Measurements from ENCODE around the gene NR2E3.
A peak's percentile ranks its signal among the peaks of the same experiment; 100 is the strongest.

The NR2E3 gene

GRCh38 chr15:71810256-71811035, at the start of gene NR2E3:
TSS of gene NR2E3 (plus strand) at chr15:71810554. CDS start at chr15:71810744, 190 bp downstream.
- no peak for DNase-seq (ENCODE audit: low read depth)
- no peak for TF ChIP-seq CTCF (IDR thresholded peaks at IDR 0.05; ENCODE audit: low read length, missing control alignments)
- H3K4me3 ChIP-seq (replicated peaks; ENCODE audit: low read depth, low read length): no peak within 1 kb of the TSS

GRCh38 chr15:71760852-71761251, 49.5 kb upstream of the NR2E3 start:
- no peak for TF ChIP-seq CTCF (IDR thresholded peaks at IDR 0.05; ENCODE audit: low read length, missing control alignments)
- no peak for DNase-seq (ENCODE audit: low read depth)
- no peak overlapping the region for H3K4me3 ChIP-seq (replicated peaks; ENCODE audit: low read depth, low read length)

- peak; percentile 85 for DNase-seq (ENCODE audit: low read depth)
- no peak overlapping the region for H3K4me3 ChIP-seq (replicated peaks; ENCODE audit: low read depth, low read length)
Observed at GRCh38 chr15:71761649-71762048, 48.7 kb upstream of the NR2E3 start.

GRCh38 chr15:71768184-71768583, 42.2 kb upstream of the NR2E3 start:
- TF ChIP-seq CTCF (IDR thresholded peaks at IDR 0.05; ENCODE audit: low read length, missing control alignments): no peak
- DNase-seq (ENCODE audit: low read depth): no peak
- H3K4me3 ChIP-seq (replicated peaks; ENCODE audit: low read depth, low read length): no peak overlapping the region

More at GRCh38 chr15:71761649-71762048, 48.7 kb upstream of the NR2E3 start:
- TF ChIP-seq CTCF (IDR thresholded peaks at IDR 0.05; ENCODE audit: low read length, missing control alignments): no peak

GRCh38 chr15:71773206-71773859, 37.0 kb upstream of the NR2E3 start:
- H3K4me3 ChIP-seq (replicated peaks; ENCODE audit: low read depth, low read length): no peak overlapping the region
- no peak for TF ChIP-seq CTCF (IDR thresholded peaks at IDR 0.05; ENCODE audit: low read length, missing control alignments)

GRCh38 chr15:71775856-71776255, 34.5 kb upstream of the NR2E3 start:
- no peak overlapping the region for H3K4me3 ChIP-seq (replicated peaks; ENCODE audit: low read depth, low read length)
- TF ChIP-seq CTCF (IDR thresholded peaks at IDR 0.05; ENCODE audit: low read length, missing control alignments): no peak
- DNase-seq (ENCODE audit: low read depth): no peak

More at GRCh38 chr15:71773206-71773859, 37.0 kb upstream of the NR2E3 start:
- no peak for DNase-seq (ENCODE audit: low read depth)

Data from fibroblast of pulmonary artery (primary cell).